Measurements from ENCODE around the gene HOOK1. TPM values are rescaled to one million over a fixed set of nuclear protein-coding genes. Genes with fewer than 3 reads are reported as not detected.

HOOK1 gene
- polyA plus RNA-seq, 1 of the 3 experiments (the other 2 are of a cell fraction) = 0.35 TPM

DNA sequence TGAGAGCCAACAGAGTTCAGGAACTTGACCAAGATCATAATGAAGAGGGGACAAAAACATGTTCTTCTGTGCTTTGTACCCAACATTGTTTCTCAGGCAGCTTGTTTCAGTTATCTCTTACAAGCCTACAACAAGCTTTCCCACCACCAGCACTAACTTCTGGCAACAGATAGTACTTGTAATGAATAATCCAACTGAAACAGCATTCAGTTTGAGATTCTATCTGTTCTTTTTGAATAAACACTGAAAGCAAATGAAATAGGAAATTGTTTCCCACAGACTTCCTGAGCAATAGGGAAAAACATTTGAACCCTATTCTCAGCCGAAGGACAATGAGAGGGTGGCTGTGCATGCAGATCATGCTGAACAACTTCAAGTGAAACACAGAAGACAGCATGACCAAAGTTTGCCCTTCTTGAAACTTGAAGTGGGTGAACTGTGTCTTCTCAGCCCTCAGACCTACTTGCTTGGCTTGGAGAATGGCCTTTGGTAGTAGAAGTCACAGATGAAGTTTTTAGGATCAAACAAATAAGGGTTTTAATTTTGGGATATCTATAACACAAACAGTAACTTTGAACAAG is 11.2 kb upstream of the HOOK1 start:
- Histone ChIP-seq H3K4me2 (no peak overlapping the region), H3K4me3 (ENCODE audit: low read depth in 2 of 2, low read length in 1 of 2) (no peak overlapping the region), H2AFZ (ENCODE audit: low read depth) (no peak overlapping the region), H3K79me2 (ENCODE audit: insufficient read depth) (no peaks in the 10 kb centered on the region), H3K27ac (ENCODE audit: low read depth in 2 of 2, low read length in 1 of 2) (no peak overlapping the region), H3K9me3 (no peaks in the 10 kb centered on the region), H3F3A (replicated peaks; ENCODE audit: insufficient read depth) (no peaks in the 10 kb centered on the region), H3K9me2 (no peaks in the 10 kb centered on the region), H3K27me3 (ENCODE audit: insufficient read depth) (no peaks in the 10 kb centered on the region), H3K4me1 (ENCODE audit: control insufficient read depth in 1 of 2, insufficient read depth in 2 of 2, low read depth in 1 of 2, low read length in 1 of 2) (no peaks in the 10 kb centered on the region; a peak in 1 of 4 replicates), H3K36me3 (replicated peaks in 1 of 2; ENCODE audit: control insufficient read depth in 1 of 2, insufficient read depth in 2 of 2, low read length in 1 of 2) (no peaks in the 10 kb centered on the region), H4K20me1 (ENCODE audit: insufficient read depth) (no peaks in the 10 kb centered on the region), H3K9ac (no peak overlapping the region)
- no peak for TF ChIP-seq POLR2AphosphoS5 (IDR thresholded peaks at IDR 0.05; ENCODE audit: low read depth, low read length)
- no peak for TF ChIP-seq ELF1 (IDR thresholded peaks at IDR 0.05)
- no peak for TF ChIP-seq RFX5 (IDR thresholded peaks at IDR 0.05; ENCODE audit: low read length)
- TF ChIP-seq, protein P1, sequence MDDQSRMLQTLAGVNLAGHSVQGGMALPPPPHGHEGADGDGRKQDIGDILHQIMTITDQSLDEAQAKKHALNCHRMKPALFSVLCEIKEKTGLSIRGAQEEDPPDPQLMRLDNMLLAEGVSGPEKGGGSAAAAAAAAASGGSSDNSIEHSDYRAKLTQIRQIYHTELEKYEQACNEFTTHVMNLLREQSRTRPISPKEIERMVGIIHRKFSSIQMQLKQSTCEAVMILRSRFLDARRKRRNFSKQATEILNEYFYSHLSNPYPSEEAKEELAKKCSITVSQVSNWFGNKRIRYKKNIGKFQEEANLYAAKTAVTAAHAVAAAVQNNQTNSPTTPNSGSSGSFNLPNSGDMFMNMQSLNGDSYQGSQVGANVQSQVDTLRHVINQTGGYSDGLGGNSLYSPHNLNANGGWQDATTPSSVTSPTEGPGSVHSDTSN (IDR thresholded peaks at IDR 0.05) = no peak
- TF ChIP-seq, protein P2, sequence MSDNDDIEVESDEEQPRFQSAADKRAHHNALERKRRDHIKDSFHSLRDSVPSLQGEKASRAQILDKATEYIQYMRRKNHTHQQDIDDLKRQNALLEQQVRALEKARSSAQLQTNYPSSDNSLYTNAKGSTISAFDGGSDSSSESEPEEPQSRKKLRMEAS (IDR thresholded peaks at IDR 0.05; ENCODE audit: low read depth) = no peak
- no peak for TF ChIP-seq EP300 (IDR thresholded peaks at IDR 0.05; ENCODE audit: borderline replicate concordance in 1 of 2, low read depth in 1 of 2, low read length in 1 of 2)
- TF ChIP-seq FOXM1 (IDR thresholded peaks at IDR 0.05; ENCODE audit: low read depth) = no peak
- no peak for TF ChIP-seq EZH2phosphoT487 (IDR thresholded peaks at IDR 0.05; ENCODE audit: borderline replicate concordance, low read depth)
- TF ChIP-seq JUND (IDR thresholded peaks at IDR 0.05) = no peak
- TF ChIP-seq SIN3A (IDR thresholded peaks at IDR 0.05; ENCODE audit: borderline replicate concordance, low read depth, low read length) = no peak
- no peak for TF ChIP-seq TEAD4 (IDR thresholded peaks at IDR 0.05; ENCODE audit: borderline replicate concordance, insufficient read depth)
- TF ChIP-seq YY1 (IDR thresholded peaks at IDR 0.05; ENCODE audit: low read depth) = no peak
- TF ChIP-seq, protein P3, sequence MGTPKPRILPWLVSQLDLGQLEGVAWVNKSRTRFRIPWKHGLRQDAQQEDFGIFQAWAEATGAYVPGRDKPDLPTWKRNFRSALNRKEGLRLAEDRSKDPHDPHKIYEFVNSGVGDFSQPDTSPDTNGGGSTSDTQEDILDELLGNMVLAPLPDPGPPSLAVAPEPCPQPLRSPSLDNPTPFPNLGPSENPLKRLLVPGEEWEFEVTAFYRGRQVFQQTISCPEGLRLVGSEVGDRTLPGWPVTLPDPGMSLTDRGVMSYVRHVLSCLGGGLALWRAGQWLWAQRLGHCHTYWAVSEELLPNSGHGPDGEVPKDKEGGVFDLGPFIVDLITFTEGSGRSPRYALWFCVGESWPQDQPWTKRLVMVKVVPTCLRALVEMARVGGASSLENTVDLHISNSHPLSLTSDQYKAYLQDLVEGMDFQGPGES (IDR thresholded peaks at IDR 0.05; ENCODE audit: low read depth, low read length) = no peak
- no peak for TF ChIP-seq TCF12 (IDR thresholded peaks at IDR 0.05)
- TF ChIP-seq, protein P4, sequence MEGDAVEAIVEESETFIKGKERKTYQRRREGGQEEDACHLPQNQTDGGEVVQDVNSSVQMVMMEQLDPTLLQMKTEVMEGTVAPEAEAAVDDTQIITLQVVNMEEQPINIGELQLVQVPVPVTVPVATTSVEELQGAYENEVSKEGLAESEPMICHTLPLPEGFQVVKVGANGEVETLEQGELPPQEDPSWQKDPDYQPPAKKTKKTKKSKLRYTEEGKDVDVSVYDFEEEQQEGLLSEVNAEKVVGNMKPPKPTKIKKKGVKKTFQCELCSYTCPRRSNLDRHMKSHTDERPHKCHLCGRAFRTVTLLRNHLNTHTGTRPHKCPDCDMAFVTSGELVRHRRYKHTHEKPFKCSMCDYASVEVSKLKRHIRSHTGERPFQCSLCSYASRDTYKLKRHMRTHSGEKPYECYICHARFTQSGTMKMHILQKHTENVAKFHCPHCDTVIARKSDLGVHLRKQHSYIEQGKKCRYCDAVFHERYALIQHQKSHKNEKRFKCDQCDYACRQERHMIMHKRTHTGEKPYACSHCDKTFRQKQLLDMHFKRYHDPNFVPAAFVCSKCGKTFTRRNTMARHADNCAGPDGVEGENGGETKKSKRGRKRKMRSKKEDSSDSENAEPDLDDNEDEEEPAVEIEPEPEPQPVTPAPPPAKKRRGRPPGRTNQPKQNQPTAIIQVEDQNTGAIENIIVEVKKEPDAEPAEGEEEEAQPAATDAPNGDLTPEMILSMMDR (IDR thresholded peaks at IDR 0.05) = no peak
- TF ChIP-seq NFIC (IDR thresholded peaks at IDR 0.05; ENCODE audit: borderline replicate concordance) = no peak
- DNase-seq = no peak
- 67% methylated on average over 1 of the region's 1 CpG for WGBS (ENCODE audit: low lambda C conversion rate)
- CTCF ChIA-PET = no interaction called here
- POLR2A ChIA-PET = no interaction called here

Data from SK-N-SH (cell line).